ENCODE results near the gene FRRS1.

GRCh38 chr1:99661780-99662179 lies 104.7 kb downstream of the FRRS1 start:
- TF ChIP-seq TAF1 (IDR thresholded peaks at IDR 0.05; ENCODE audit: borderline replicate concordance, low read depth, low read length) (no peak), POLR2AphosphoS5 (IDR thresholded peaks at IDR 0.05; ENCODE audit: low read depth, low read length) (no peak)
